K562 (cell line): ENCODE data around the gene TRIAP1. TPM values are rescaled to one million over a fixed set of nuclear protein-coding genes. Genes with fewer than 3 reads are reported as not detected.

Experiments
- ATAC-seq: fragments of 200-7000 bp; cut with Tn5 transposase; 3 replicates; pipeline ENCODE4 v1.9.1; 2020; ENCODE audit warnings: moderate library complexity
- BruUV-seq: library from RNA; stranded (reverse); fragments of 400-500 nt; replicated peaks from 2 replicates; lab custom pipeline; 2021; lab: Mats Ljungman, UMichigan
- CTCF ChIA-PET: fragments of 300-600 bp; formaldehyde crosslinking; extraction: SDS; loops from one replicate; lab custom pipeline; 2021; ENCODE audit warnings: low intra/inter-chr PET ratio; lab: Yijun Ruan, JAX
- POLR2A ChIA-PET: fragments of 300-600, 350-650 bp; sonication (Branson Sonifier 250); formaldehyde crosslinking; extraction: SDS; loops from one replicate; lab custom pipeline; 2021; ENCODE audit warnings: antibody characterized with exemption, inconsistent platforms; lab: Yijun Ruan, JAX
- DNase-seq, 4 experiments: peaks; one replicate each; pipeline versions ENCODE4 v3.0.0 to v3.0.0-alpha.2; 2011 to 2018; ENCODE audit warnings: low spot score in 3 of 4, mixed read lengths in 3 of 4; ENCODE audit errors: extremely low read depth in 1 of 4
- FAIRE-seq: peaks from 2 replicates; lab custom pipeline; 2011; peaks lifted over from hg19 to GRCh38; lab: Jason Lieb, UNC
- H2AFZ ChIP-seq: 2 replicates; pipeline ENCODE4 v1.6.0; 2011; ENCODE audit warnings: low read depth, low read length, control low read depth, inconsistent platforms
- H3K27ac ChIP-seq: fragments of 200-600 bp; 3 replicates; pipeline ENCODE4 v1.8.0; 2011; ENCODE audit warnings: low read depth, mild to moderate bottlenecking, control low read depth, inconsistent platforms, low read length, moderate library complexity, mixed read lengths; ENCODE audit errors: extremely low read depth
- H3K27me3 ChIP-seq, 2 experiments: fragments of 300-600 bp in 1 of 2; 2 replicates in 1 of 2; 3 replicates in 1 of 2; pipeline versions ENCODE4 v1.6.0 to v1.8.0; 2011; ENCODE audit warnings: inconsistent platforms in 2 of 2, low read length in 2 of 2, mild to moderate bottlenecking in 1 of 2, mixed read lengths in 1 of 2, moderate library complexity in 1 of 2; ENCODE audit not compliant: control insufficient read depth in 2 of 2, insufficient read depth in 2 of 2
- H3K36me3 ChIP-seq: fragments of 300-600 bp; 3 replicates; pipeline ENCODE4 v1.8.0; 2011; ENCODE audit warnings: mild to moderate bottlenecking, low read length, inconsistent platforms; ENCODE audit not compliant: control insufficient read depth, insufficient read depth
- H3K4me1 ChIP-seq, 2 experiments: fragments of 200-600 bp in 1 of 2; replicated peaks in 1 of 2; 2 replicates in 1 of 2; 3 replicates in 1 of 2; pipeline versions ENCODE4 v1.5.1 to v1.8.0; 2011; ENCODE audit warnings: inconsistent platforms in 2 of 2, low read length in 2 of 2, mild to moderate bottlenecking in 1 of 2, mixed read lengths in 1 of 2, moderate library complexity in 1 of 2; ENCODE audit not compliant: control insufficient read depth in 2 of 2, insufficient read depth in 2 of 2
- H3K4me2 ChIP-seq: 2 replicates; pipeline ENCODE4 v1.6.1; 2011; ENCODE audit warnings: low read length, control low read depth, inconsistent platforms, mixed read lengths; ENCODE audit not compliant: insufficient read depth
- H3K4me3 ChIP-seq: fragments of 200-600 bp; sonication (generic), shearing (Covaris generic); 2 replicates; pipeline ENCODE4 v1.5.1; 2016; ENCODE audit warnings: control low read depth, inconsistent platforms
- H3K79me2 ChIP-seq: fragments of 200-600 bp; 3 replicates; pipeline ENCODE4 v1.8.0; 2011; ENCODE audit warnings: low read length, inconsistent platforms; ENCODE audit not compliant: control insufficient read depth, insufficient read depth
- H3K9ac ChIP-seq, 2 experiments: 2 replicates each; pipeline versions ENCODE4 v1.6.0 to v1.6.1; 2011; ENCODE audit warnings: low read depth in 2 of 2, low read length in 2 of 2, control low read depth in 1 of 2, inconsistent platforms in 1 of 2, mild to moderate bottlenecking in 1 of 2, mixed read lengths in 1 of 2; ENCODE audit not compliant: insufficient read depth in 1 of 2
- H3K9me1 ChIP-seq: one replicate; pipeline ENCODE4 v1.6.0; 2011; ENCODE audit warnings: inconsistent platforms, mild to moderate bottlenecking, low read length, moderate library complexity; ENCODE audit not compliant: control insufficient read depth, insufficient read depth
- H3K9me3 ChIP-seq: replicated peaks from 2 replicates; pipeline ENCODE4 v1.5.1; 2011; ENCODE audit warnings: low read depth, low read length, inconsistent platforms; ENCODE audit not compliant: control insufficient read depth, insufficient read depth
- H4K20me1 ChIP-seq: replicated peaks from 2 replicates; pipeline ENCODE4 v1.6.1; 2011; ENCODE audit warnings: low read length, inconsistent platforms, mixed read lengths; ENCODE audit not compliant: control insufficient read depth, insufficient read depth
- KDM1A ChIP-seq, 2 experiments: fragments of 450-650 bp; IDR thresholded peaks; 2 replicates each; pipeline ENCODE4 v1.6.1; 2016; ENCODE audit warnings: mild to moderate bottlenecking in 2 of 2
- SPI1 ChIP-seq: IDR thresholded peaks from 2 replicates; pipeline ENCODE4 v1.6.1; 2011; ENCODE audit warnings: low read depth, low read length, control low read depth, borderline replicate concordance
- ZFP36 ChIP-seq: fragments of 150-350 bp; IDR thresholded peaks from 2 replicates; pipeline ENCODE4 v1.6.1; 2018; ENCODE audit warnings: low read length, low read depth; ENCODE audit not compliant: partially characterized antibody
- ZNF12 ChIP-seq: sonication (generic); formaldehyde crosslinking; IDR thresholded peaks from 2 replicates; pipeline ENCODE4 v1.4.0; 2020; ENCODE audit warnings: mild to moderate bottlenecking, missing genetic modification reagents
- WGBS: fragments of 100-300 bp; shearing (Covaris generic); methylation state at CpG from one replicate; pipeline ENCODE4 v1.1.6; 2016; ENCODE audit warnings: low coverage, mixed read lengths; ENCODE audit not compliant: insufficient coverage; ENCODE audit errors: missing lambda C conversion rate; 5-methylcytosine and 5-hydroxymethylcytosine counted together
- in situ Hi-C: fragments of 300-500 bp; cut with MboI; formaldehyde crosslinking; loops from 4 replicates; pipeline ENCODE4 v1.15.0; 2018; ENCODE audit warnings: inconsistent platforms, mixed read lengths
- intact Hi-C: fragments of 100-400 bp; cut with micrococcal nuclease; formaldehyde crosslinking; loops from 2 replicates; pipeline ENCODE4 v1.14.2; 2022
- polyA plus RNA-seq, 8 experiments: library from polyadenylated mRNA; depleted of rRNA in 4 of 8; stranded (reverse) in 5 of 8; unstranded in 3 of 8; fragments of >200 nt; fragmentation: Nextera tagmentation in 2 of 8; fragmentation: Illumina TruSeq in 1 of 8; extraction: Ambion mirVana in 2 of 8; extraction: Trizol in 1 of 8; gene quantifications; 2 replicates each; pipeline versions ENCODE4 v1.2.1 to v1.2.3, GENCODE V29; 2011 to 2014; ENCODE audit warnings: inconsistent platforms in 1 of 8, missing spikeins in 1 of 8
- total RNA-seq, 7 experiments: library from RNA; depleted of rRNA in 6 of 7; stranded (reverse); fragments of >200 nt in 6 of 7; fragmentation: Illumina TruSeq in 2 of 7; extraction: Trizol in 2 of 7; gene quantifications; 2 replicates each; pipeline versions ENCODE4 v1.2.1 to v1.2.3, GENCODE V29; 2011 to 2021; ENCODE audit warnings: low replicate concordance in 1 of 7

The TRIAP1 gene
- total and polyA plus RNA-seq, 9 of the 15 experiments (the other 6 are each of a cell fraction or from before 2014, with no cell fraction given) = 37.3 to 354 (median 65.4) TPM

DNA sequence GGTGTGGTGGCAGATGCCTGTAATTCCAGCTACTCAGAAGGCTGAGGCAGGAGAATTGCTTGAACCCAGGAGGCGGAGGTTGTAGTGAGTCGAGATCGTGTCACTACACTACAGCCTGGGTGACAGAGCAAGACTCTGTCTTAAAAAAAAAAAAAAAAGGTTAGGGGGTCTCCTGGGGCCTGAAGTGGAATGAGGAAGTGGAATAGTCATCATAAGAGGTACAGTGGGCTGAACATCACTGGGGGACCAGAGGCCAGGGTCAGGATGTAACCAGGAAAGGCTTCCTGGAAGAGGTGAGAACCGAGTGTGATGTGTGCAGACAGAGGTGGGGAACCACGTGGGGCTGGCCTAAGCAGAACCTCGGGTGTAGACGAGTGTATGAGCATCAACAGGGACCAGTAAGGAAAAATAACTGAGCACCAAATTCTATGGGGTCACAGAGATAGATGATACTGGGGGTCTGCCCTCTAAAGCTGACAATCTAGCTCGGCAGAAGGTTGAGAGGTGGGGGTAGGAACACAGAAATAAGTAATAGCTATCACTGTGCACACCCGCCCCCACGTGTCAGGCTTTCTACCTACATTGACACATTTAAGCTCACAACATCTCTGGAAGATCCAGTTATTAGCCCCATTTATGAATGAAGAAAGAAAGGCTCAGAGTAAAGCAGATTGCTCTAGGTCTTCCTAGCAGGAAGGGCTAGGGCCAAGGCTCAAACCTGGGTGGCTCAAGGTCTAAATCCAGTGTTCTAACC is 13.2 kb downstream of the TRIAP1 start:
- Histone ChIP-seq H3K9ac (peak overlapping the region in 1 of 2 experiments; percentile 7; a peak in 1 of 4 replicates), H3K36me3 (no peaks in the 10 kb centered on the region), H3K27me3 (peaks cover under 1 to 3% of the 10 kb centered on the region in 2 experiments; a peak in 1 of 5 replicates), H2AFZ (no peak overlapping the region), H3K27ac (no peak overlapping the region), H3K9me3 (no peaks in the 10 kb centered on the region; the same call in 1 of the 2 replicates), H3K4me2 (no peak overlapping the region), H4K20me1 (no peaks in the 10 kb centered on the region), H3K4me1 (peaks cover 0 to 5% of the 10 kb centered on the region in 2 experiments; a peak in 3 of 5 replicates), H3K4me3 (no peak overlapping the region), H3K9me1 (no peaks in the 10 kb centered on the region), H3K79me2 (peaks cover 7% of the 10 kb centered on the region; the same call in 2 of the 3 replicates)
- TF ChIP-seq KDM1A (IDR thresholded peaks at IDR 0.05) (no peak), SPI1 (peak; percentile 69; the same call in 1 of the 2 replicates), ZFP36 (peak; percentile 77), ZNF12 (CRISPR knock-in tag) (0 out of 2 replicates have a peak, but pooled peaks have one; percentile 22)
- BruUV-seq = no TSS peak
- no peak for FAIRE-seq
- ChIA-PET POLR2A (interaction anchor here (1.3 kb wide), 1 partner anchor 13 kb away, joined by 4 read pairs; the partner anchor contains the start of genes GATC and TRIAP1), CTCF (no interaction called here)
- in situ Hi-C loops (loop anchor here (5.0 to 10.0 kb wide), 2 partner anchors 81 to 108 kb away; partner anchors contain the start of gene PLA2G1B), intact Hi-C loops (loop anchor here (10.0 kb wide), 1 partner anchor 212 kb away; the partner anchor contains the start of gene CABP1)
- ATAC-seq = no peak
- DNase-seq = peak in 1 of 4 experiments; percentile 9
- 8% methylated on average over 9 of the region's 10 CpGs for WGBS
